ENCODE data around the gene HYOU1. TPM values are rescaled to one million over a fixed set of nuclear protein-coding genes. Genes with fewer than 3 reads are reported as not detected.
A peak's percentile ranks its signal among the peaks of the same experiment; 100 is the strongest.

Gene HYOU1
- total RNA-seq, 6 donors from 2014 or later = 33.5 to 202 (median 72.7) TPM

DNA sequence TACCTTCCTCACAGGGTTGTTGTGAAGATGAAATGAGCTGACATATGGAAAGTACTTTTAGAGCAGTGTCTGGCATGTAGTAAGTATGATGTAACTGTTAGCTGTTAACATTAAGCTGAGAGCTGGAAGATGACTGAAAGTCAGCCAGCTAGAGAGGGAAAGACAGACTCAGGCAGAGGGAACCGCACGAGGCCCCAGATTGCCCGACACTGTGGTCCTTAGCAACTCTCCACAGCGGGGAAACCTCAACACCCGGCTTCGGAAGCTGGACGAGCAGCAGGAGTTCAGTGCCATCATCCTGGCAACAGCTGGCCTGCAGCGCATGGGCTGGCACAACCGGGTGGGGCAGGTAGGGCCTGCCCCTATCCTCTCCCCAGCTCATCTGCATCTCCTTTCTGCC lies 34.2 kb upstream of the HYOU1 start:
- Histone ChIP-seq H3K36me3 (peaks cover 0 to 14% (median 0%) of the 10 kb centered on the region in 4 donors), H3K27me3 (no peaks in the 10 kb centered on the region), H3K4me1 (peaks cover 29 to 40% (median 31%) of the 10 kb centered on the region in 4 donors), H3K9me3 (no peaks in the 10 kb centered on the region), H3K27ac (no peak overlapping the region), H3K4me3 (no peak overlapping the region)
- WGBS, 2 donors = 78 to 86% methylated on average over 9 of the region's 9 CpGs
- TF ChIP-seq CTCF (IDR thresholded peaks at IDR 0.05) (no peak), EP300 (IDR thresholded peaks at IDR 0.05) (no peak), POLR2AphosphoS5 (IDR thresholded peaks at IDR 0.05) (no peak), POLR2A (IDR thresholded peaks at IDR 0.05) (no peak)
- no peak for ATAC-seq (ENCODE audit: low FRiP score in 2 of 2)
- DNase-seq = no peak

GRCh38 chr11:119089319-119089718 lies 32.3 kb upstream of the HYOU1 start:
- H3K36me3 ChIP-seq = peaks cover 0 to 14% (median 0%) of the 10 kb centered on the region in 4 donors
- H3K4me1 ChIP-seq = peaks cover 33 to 52% (median 40%) of the 10 kb centered on the region in 4 donors
- WGBS, 2 donors = 88 to 100% methylated on average over 1 of the region's 1 CpG
- H3K27me3 ChIP-seq = no peaks in the 10 kb centered on the region
- H3K4me3 ChIP-seq = no peak overlapping the region
- TF ChIP-seq CTCF (IDR thresholded peaks at IDR 0.05) (no peak), EP300 (IDR thresholded peaks at IDR 0.05) (no peak), POLR2A (IDR thresholded peaks at IDR 0.05) (no peak), POLR2AphosphoS5 (IDR thresholded peaks at IDR 0.05) (no peak)
- no peaks in the 10 kb centered on the region for H3K9me3 ChIP-seq
- no peak for DNase-seq
- no peak for ATAC-seq (ENCODE audit: low FRiP score in 2 of 2)
- no peak overlapping the region for H3K27ac ChIP-seq

DNA sequence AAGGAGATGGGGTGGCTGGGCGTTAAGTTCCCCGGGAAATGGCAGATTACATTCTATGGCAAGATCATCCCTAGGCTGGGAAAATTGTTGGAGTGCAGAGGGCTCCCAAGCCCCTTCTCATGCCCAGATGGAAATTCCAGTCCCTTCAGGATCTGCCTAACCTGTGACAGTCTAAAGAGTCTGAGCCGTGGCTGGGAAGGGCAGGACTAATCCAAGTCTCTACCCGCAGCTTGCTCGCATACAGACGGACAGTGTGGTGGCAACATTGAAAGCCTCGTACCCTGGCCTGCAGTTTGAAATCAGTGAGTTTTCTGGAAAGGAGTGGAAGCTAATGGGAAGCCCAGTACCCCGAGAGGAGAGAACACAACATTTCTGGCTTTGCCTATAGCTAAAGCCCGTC lies 31.4 kb upstream of the HYOU1 start:
- WGBS, 2 donors = 92 to 94% methylated on average over 9 of the region's 9 CpGs
- Histone ChIP-seq H3K9me3 (no peaks in the 10 kb centered on the region), H3K27ac (no peak overlapping the region), H3K4me3 (no peak overlapping the region), H3K36me3 (peaks cover 0 to 14% (median 0%) of the 10 kb centered on the region in 4 donors), H3K27me3 (no peaks in the 10 kb centered on the region), H3K4me1 (peaks cover 28 to 46% (median 34%) of the 10 kb centered on the region in 4 donors)
- TF ChIP-seq POLR2AphosphoS5 (IDR thresholded peaks at IDR 0.05) (no peak), CTCF (IDR thresholded peaks at IDR 0.05) (no peak), EP300 (IDR thresholded peaks at IDR 0.05) (no peak), POLR2A (IDR thresholded peaks at IDR 0.05) (no peak)
- no peak for ATAC-seq (ENCODE audit: low FRiP score in 2 of 2)
- no peak for DNase-seq

GRCh38 chr11:119087747-119088241 lies 30.8 kb upstream of the HYOU1 start:
- Histone ChIP-seq H3K36me3 (peaks cover 0 to 15% (median 0%) of the 10 kb centered on the region in 4 donors), H3K27me3 (no peaks in the 10 kb centered on the region), H3K4me1 (peaks cover 22 to 40% (median 28%) of the 10 kb centered on the region in 4 donors), H3K4me3 (no peak overlapping the region), H3K9me3 (no peaks in the 10 kb centered on the region), H3K27ac (no peak overlapping the region)
- no peak for DNase-seq
- no peak for ATAC-seq (ENCODE audit: low FRiP score in 2 of 2)
- WGBS, 2 donors = 93 to 100% methylated on average over 2 of the region's 2 CpGs
- TF ChIP-seq EP300 (IDR thresholded peaks at IDR 0.05) = no peak

- Histone ChIP-seq H3K27me3 (no peaks in the 10 kb centered on the region), H3K27ac (no peak overlapping the region), H3K4me3 (no peak overlapping the region), H3K4me1 (peaks cover 15 to 33% (median 21%) of the 10 kb centered on the region in 4 donors), H3K36me3 (peaks cover 0 to 17% (median 4%) of the 10 kb centered on the region in 4 donors), H3K9me3 (no peaks in the 10 kb centered on the region)
- WGBS, 2 donors = 75 to 83% methylated on average over 6 of the region's 6 CpGs
- TF ChIP-seq POLR2AphosphoS5 (IDR thresholded peaks at IDR 0.05) (no peak), CTCF (IDR thresholded peaks at IDR 0.05) (no peak), POLR2A (IDR thresholded peaks at IDR 0.05) (no peak), EP300 (IDR thresholded peaks at IDR 0.05) (no peak)
- peak in 1 of 2 donors; percentile 59 for DNase-seq
- ATAC-seq (ENCODE audit: low FRiP score in 2 of 2) = no peak
Measured at GRCh38 chr11:119087123-119087522, 30.1 kb upstream of the HYOU1 start.
